ENCODE data around the gene NCR2.

- no peak for TF ChIP-seq POLR2A (IDR thresholded peaks at IDR 0.05)
- no peak for TF ChIP-seq CTCF (IDR thresholded peaks at IDR 0.05)
These were observed 37.6 kb downstream of the NCR2 start for GRCh38 chr6:41372832-41373626.

Data from lower leg skin (tissue), 3 donors.